ENCODE results near the gene IGBP1.
"Not testable (repeated sequence)": the region's sequence is repeated elsewhere in the genome, so short reads cannot be mapped to it uniquely, and the experiment has no call there.

Gene IGBP1

DNA sequence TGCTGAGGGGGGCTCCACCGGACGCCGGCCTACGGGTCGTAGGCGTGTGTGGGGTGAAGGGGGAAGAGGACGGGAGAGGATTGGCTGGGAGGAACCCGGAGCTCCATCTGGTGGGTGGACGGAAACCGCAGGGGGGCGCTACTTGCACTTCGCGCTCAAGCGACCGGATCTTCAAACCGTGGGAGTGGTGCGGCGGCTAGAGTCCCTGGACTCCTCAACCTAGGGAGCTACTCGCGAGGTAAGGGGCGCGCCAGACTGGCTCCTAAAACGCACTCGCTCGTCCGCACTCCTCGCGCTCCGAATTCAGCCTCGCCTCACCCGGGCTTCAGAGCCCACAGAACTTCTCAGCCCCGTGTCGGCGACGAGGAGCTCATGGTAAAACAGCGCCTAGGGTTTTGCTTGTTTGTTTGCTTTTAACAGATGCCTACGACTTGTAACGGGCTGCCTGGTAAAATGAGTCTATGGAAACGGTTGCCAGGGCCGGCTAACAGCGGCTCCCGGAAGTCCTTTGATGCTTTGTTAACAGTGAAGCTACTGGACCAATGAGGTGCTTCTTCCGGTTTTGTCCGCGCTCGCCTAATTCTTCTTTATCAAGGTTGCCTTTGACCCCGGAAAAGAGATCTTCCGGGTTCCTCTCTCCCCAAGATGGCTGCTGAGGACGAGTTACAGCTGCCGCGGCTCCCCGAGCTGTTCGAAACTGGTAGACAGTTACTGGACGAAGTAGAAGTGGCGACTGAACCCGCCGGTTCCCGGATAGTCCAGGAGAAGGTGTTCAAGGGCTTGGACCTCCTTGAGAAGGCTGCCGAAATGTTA lies at the start of gene IGBP1:
Gene IGBP1, plus strand, starts transcription at position 145 of the 813 bp plus-strand sequence. Its CDS starts 501 bp downstream, at position 646.
- peak; percentile 92 for DNase-seq

DNA sequence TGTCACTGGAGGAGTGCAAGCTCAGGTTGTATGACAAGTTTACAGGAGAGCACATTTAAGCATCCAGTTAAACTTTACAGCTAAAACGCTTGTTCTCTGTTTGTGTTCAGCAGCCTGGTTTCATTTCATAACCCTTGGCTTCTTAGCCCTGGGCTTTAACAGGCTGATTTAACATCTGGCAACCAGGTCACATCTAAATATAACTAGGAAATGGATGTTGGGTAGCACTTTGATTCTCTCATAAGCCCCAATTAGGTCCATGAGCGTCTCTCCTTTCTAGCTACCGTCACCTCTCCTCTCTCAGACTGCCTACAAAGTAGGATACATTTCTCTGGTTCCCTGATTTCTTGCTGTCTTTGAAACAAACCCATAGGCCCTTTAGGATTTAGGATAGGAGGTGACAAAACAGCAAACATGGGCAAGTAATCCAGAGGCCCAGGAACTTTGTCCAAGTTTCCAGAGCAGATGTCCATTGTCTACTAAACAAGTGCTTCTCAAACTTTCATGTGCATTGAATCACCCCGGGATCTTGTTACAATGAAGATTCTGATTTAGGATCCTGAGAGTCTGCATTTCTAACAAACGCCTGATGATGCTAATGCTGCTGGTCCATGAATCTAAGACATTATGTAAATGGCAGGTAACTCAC lies 48.5 kb upstream of the IGBP1 start:
- no peak for DNase-seq

DNA sequence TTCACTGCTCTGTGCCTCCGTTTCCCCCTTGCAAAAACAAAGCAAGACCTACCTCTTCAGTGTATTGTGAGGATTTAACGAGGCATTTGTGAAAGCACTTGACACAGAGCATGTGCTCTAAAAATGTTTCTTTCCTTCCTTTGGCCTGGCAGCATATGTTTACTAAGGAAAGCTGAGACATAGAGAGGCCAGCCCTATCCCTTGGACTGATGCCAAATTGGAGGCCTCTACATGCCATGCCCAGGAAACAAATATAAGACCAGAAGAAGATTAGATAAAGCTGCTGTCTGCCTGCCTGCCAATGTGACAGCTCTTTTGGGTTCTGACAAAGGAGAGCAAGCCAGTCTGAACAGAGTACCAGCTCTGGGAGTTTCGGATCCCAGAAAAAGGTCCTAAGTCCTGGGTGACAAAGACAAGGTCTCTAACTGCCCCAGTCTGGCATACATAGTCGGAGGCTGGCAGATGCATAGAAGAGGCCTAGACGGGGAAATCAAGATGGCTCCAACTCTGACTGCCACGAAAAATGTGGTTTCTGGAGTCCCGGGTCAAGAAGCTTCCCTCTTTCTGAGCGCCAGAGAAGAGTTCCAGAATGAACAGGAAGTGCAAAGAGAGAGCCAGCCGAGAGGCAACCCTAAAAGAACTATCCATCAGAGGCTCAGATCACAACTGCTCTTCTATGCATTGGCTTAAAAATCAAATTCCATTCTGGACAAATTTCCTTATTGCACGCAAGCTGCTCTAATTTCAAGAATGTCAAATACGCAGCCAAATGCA lies 45.2 kb upstream of the IGBP1 start:
- DNase-seq, result peak; percentile 3

DNA sequence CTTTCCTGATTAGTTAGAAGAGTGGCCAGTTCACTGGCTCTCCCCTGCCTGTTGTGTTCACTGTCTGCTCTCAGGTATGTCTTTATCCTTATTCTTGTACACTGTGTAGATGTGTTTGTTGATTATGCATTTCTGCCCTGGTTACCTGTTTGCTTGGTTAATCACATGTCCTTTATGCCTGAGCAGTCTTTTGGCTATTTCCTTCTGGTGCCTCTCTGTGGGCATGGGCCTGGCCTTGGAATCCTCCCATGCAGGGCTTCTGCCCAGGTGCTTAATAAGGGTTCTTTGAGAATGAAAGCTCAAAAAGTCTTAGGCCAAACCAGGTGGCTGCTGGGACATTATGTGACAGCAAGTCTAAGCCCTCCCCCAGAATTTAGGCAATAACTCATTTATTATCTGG lies 44.5 kb upstream of the IGBP1 start:
- DNase-seq, result no peak

DNA sequence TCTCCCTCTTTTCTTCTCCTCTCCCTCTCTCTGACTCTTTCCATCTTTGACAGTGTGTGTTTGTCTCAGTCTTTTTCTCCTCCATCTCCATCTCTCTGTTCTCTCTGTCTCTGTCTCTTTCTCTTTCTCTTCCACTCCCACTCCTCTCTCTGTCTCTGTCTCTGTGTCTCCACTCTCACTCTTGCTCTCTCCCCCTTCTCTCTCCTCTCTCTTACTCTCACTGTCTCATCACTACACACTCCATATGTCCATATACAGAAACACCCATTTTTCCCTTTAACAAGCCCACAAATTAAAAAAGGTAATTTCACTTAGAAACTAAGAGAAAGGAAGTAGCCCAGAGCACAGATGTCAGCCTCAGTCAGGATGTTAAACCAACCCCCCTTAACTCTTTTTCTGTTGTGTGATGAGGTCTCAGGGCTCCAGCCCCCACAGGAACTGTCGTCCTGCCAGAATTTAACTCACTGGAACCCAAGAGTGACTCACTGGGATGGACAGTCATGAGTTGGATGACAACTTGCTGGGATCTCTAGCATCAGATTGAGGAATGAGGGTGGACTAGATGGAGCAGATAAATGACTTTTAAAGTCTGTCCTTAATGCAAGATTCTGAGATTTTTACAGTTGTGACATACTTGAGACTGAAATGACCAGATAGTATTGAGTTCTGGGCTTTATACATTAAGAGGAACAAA lies 43.5 kb upstream of the IGBP1 start:
- DNase-seq, result no peak

DNA sequence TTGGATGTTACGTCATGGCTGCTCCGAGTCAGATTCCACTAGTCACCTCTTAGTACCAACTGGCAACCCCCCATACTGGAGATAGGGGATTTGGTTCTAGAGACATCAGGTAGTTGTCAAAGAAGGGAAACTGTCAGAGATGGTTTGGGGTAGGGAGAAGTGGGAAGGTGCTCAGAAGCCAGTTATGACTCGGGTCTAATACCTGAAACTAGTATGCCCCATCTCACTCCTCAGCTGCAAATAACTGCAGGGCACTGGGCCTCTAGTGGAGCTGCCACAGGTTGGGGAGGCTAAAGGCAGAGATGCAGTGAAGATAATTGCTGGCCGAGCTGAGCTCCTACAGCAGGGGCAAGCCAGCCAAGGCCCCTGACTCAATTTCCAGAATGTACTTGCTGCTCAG lies 41.0 kb upstream of the IGBP1 start:
- DNase-seq, result no peak

DNA sequence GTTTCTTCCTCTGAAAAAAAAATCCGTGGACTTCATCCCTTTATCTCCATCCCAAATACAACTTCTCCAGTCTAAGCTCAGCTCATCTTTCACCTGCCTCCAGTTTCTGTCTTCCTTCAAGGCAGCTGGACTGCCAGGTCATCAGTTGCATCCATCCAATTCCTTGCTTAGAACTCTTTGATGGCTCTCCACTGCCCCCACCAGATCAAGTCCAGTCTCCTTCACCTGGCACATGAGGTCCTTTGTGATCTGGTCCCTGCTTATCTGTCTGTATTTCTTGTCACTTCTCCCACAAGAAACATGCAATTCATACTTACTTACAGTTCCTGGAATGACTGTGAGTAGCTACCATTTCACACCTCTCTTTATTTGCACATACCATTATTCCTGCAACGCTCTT lies 37.2 kb upstream of the IGBP1 start:
- DNase-seq, result no peak

DNA sequence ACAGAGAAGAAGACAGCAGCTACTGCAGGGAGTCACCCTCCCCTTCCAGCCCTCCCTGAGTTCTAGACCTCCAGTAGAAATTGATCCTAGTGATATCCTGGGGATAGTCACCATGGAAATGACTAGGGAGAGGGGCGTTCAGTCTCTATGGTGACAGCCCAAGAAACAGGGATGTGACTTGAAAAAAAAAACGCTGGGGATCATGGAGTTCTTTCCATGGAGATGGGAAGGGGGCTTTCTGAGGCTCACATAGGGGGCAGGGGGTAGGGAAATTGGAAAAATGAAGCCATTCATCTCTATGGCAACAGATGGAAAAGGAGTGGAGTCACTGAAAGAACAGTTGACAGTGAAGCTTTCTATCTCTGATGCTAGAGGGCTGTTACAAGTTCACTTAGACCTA lies 28.0 kb upstream of the IGBP1 start:
- no peak for DNase-seq

DNA sequence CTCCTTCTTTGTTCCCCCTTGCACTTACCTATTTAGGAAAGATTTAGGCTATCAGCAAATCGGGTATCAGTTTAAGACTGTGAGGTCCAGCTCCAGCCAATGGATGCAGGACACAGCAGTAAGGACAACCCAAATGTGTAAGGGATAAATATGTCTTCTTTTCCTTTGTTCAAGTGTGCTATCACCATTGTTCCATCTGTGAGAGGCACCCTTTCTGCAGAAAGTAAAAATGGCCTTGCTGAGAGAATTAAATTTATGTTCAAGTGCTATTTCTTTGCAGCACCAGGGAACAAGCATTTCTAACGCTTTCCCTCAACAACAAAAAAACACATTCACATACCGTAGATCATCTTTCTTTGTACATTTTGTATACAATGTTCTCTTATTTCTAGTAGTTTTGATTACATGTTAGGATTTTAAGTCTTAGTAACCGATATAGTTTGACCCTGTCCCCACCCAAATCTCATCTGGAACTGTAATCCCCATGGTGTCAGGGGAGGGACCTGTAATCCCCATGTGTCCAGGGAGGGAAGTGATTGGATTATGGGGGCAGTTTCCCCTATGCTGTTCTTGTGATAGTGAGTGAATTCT lies 21.7 kb upstream of the IGBP1 start:
- DNase-seq, result not testable (repeated sequence)

DNA sequence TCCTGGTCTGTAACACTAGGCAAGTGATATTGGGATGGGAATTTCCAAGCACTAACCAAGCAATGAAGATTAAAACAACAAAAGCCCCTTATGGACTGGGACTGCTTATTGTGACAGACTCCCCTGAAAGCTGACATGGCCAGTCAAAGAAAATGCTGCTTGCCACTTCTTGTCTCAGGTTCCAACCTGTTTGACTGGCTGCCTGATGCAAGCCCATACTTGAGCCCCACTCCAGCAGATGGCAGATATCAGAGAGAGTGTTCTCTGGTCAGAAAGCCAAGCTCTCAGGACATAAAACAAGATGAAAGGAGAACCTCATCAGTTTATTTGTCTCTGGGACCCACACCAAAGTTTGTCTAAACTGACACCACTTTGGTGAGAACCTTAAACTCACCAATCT lies 15.5 kb upstream of the IGBP1 start:
- no peak for DNase-seq

DNA sequence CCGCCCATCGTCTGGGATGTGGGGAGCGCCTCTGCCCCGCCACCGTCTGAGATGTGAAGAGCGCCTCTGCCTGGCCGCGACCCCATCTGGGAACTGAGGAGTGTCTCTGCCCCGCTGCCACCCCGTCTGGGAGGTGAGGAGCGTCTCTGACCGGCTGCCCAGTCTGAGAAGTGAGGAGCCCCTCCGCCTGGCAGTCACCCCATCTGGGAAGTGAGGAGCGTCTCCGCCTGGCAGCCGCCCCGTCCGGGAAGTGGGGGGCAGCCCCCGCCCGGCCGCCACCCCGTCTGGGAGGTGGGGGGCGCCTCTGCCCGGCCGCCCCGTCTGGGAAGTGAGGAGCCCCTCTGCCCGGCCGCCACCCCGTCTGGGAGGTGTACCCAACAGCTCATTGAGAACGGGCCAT lies 10.2 kb upstream of the IGBP1 start:
- DNase-seq, result not testable (repeated sequence)

DNA sequence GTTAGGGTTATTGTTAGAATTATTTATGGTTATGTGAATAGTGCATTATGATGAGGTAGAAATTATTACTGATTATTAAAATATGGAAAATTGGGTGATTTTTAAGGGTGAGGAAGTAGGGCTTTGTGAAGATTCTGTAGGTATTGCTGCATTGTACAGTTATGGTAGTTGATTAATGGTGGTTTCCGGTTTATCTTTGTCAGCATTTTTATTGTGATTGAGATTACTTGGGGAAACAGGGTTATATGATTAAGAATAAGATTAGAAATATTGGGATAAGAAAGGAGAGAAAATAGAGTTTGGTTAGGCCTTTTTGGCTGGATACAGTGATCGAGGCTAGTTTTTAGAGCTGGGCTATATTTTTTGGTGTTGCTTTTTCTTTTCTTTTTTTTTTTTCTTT lies 8.6 kb upstream of the IGBP1 start:
- DNase-seq, result no peak

DNA sequence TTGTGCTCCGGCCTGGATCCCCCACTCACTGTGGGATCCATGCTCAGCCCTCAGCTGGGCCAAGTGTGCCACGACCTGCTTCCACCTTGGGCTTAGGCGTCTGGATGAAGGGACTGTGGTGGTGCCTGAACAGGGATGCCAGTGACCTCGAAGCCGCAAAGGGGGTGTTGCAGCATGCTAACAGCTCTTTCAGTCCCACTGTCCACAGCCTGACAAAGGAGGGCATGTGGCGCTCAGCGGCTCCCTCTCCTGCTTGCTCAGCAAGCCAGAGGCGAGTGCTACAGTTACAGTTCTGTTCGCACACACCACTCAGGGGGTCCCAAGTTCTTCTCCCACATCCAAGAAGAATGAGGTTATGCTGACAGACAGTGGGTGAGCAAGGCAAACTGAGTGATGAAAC lies 5.2 kb upstream of the IGBP1 start:
- no peak for DNase-seq

DNA sequence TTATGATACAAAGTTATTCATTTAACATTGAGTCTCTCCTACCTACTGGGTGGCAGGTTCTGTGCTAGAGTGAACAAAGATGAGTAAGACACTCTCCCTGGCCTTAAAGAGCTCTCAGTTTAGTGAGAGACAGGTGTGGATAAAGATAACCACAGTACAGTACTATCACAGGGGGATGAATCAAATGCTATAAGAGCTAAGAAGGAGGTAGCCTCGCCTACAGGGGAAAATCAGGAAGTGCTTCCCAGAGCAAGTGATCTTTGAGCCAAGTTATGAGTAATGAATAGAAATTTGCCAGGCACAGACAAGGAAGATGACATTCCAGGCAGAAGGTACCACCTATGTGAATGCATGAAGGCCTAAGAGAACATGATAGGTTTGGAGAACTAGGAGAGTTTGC lies 3.4 kb upstream of the IGBP1 start:
- no peak for DNase-seq

DNA sequence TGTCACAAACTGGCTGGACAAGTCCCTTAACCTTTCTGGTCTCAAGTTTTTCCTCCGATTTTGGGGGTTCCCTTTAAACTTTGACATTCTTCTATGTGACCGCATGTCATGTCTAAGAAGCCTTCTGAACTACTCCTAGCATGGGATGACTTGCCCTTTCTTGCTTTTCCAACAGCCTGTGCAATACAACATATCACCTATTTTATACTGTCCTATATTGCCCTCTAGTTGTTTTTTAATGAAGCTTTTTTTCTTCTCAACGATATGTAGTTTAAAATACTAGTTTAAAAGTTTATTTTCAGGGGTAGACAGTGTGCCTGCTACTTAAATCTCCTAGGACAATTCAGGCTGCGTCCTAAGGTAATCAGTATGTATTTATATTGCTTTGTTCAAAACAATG lies 1.0 kb upstream of the IGBP1 start:
- peak; percentile 41 for DNase-seq

DNA sequence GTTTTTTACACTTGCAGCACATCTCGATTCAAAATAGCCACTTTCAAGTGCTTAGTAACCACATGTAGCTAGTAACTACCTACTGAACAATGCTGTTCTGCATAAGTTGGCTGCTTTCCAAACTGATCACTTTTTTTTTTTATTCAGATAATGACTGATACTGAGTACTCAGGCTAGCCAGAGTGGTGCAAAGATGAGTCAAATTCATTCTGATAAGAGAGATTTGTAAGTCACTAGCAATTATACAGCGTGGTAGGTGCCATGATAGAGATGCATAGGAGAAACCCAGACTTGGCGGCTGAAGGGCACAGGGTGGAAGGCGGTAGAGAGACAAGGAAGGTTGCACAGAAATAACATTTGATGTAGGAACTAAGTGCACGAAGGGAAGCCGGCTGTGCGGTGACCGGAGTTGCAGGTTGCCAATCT lies 357 bp upstream of the IGBP1 start:
- DNase-seq, result no peak

DNA sequence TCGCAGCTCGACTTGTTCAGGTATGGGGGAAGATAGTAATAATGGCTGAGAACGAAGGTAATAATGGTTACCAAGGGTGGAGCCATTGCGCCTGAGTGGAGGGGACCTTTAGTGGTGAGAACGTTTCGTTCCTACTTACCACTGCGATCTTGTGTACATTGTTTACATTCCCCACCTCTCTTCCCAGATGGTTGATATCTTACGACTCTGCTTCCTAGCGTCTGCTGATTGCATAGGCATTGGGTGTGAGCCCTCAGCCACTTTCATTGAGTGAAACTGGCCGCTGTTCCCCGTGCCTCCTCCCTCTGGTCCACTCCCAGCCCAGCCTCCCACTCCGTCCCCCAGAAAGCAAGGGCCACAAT lies 850 bp downstream of the IGBP1 start:
- DNase-seq, result peak; percentile 74

DNA sequence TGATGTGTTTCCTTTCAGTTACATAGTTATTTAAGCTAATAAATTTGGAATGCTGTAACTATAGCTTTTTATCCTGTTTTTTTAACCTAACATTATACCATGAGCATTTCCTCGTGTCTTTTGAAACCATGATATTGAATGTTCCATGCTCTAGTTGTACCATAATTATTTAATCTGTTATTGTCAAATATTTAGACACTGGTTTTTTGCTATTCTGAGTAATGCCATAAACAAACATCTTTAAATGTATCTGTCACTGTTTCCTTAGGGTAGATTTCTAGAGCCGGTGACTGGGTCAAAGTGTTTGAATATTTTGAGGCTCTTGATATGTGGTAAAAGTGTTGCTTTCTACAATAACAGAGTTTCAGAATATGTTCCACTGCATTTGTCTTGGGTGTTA lies 5.4 kb downstream of the IGBP1 start:
- no peak for DNase-seq

DNA sequence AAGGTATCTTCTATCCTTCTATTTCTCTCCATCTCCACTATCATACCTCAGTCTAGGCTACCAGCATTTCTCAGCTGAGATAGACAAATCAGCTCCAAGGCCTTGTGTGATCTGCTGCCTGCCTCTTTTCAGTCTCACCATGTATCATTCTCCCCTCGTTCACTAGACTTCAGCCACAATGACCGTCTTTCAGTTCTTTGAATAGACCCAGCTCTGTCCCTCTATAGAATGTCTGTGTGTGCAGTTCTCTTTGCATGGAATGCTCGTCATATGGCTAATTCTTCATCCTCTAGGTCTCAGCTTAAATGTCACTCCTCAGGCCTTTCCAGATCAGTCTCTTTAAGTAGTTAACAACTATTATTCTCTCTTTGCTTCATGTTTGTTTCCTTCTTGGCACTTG lies 6.5 kb downstream of the IGBP1 start:
- no peak for DNase-seq

DNA sequence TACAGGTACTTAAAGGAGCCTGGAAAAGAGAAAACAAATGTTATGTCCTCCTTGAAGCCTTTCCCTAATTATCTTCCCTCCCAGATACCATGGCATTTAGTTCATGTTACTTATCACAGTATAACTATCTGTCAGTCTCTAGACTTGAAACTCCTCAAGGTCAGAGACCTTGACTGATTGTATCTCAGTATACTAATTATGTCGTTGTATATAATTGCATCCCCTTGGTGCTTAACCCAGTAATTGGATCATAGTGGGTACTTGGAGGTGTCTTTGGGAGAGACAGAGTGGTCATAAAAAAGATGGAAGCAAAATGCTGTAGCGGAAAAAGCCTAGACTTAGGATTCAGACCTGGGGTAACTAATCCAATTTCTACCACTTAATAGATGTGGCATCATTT lies 8.1 kb downstream of the IGBP1 start:
- DNase-seq, result no peak

DNA sequence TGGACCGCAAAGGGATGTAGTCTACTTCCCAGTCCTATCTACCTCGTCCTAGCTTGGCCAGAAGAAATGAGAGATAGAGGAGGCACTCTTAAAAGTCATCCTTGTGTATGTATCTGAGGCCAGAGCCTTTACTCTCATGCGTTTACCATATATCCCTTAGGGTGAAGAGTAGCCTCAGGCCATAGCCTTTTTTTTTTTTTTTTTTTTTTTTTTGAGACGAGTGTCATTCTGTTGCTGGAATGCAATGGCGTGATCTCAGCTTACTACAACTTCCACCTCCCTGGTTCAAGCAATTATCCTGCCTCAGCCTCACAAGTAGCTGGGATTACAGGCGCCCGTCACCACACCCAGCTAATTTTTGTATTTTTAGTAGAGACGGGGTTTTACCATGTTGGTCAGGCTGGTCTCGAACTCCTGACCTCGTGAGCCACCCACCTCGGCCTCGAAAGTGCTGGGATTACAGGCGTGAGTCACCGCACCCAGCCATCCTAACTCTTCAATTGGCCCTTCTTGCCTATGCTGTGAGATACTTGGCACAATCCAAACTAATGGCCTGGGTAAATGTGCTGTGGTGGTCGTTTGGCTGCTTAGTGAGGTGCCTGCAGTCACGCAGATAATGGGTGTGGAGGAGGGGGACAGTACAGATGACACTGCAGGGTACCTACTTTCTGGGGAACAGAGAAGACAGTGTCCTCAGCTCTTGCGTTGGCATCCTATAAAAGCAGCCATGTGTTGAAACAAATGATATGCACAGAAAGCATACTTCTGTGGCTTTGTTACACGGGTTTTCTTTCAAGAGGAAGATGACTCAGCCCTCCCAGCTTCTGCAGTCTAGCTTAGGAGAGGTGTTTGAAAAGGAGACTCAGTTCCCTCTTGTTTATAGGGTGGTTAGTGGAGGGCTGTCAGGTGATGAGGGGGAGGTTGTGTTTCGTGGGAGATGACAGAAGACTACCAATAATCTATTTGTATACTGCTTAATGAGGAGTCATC lies 33.6 kb downstream of the IGBP1 start:
- no peak for DNase-seq
